GM20000 (cell line): ENCODE data around the gene KCNC1.

Source experiments
- DNase-seq: peaks from one replicate; pipeline ENCODE4 v3.0.0; 2012; ENCODE audit warnings: low spot score
- CTCF ChIP-seq: IDR thresholded peaks from 2 replicates; pipeline ENCODE4 v1.5.1; 2012; ENCODE audit warnings: mild to moderate bottlenecking, control low read depth; ENCODE audit errors: extremely low read depth, missing control alignments

KCNC1 gene

GRCh38 chr11:17702876-17703275 is 31.7 kb upstream of the KCNC1 start:
- no peak for TF ChIP-seq CTCF
- no peak for DNase-seq

GRCh38 chr11:17703951-17704350 is 30.6 kb upstream of the KCNC1 start:
- DNase-seq, result no peak

GRCh38 chr11:17707830-17708229 is 26.8 kb upstream of the KCNC1 start:
- no peak for DNase-seq
- no peak for TF ChIP-seq CTCF

More at GRCh38 chr11:17703951-17704350, 30.6 kb upstream of the KCNC1 start:
- no peak for TF ChIP-seq CTCF

- no peak for TF ChIP-seq CTCF
- DNase-seq, result no peak
Measured at GRCh38 chr11:17711836-17712235, 22.7 kb upstream of the KCNC1 start.

- DNase-seq, result no peak
- no peak for TF ChIP-seq CTCF
Measured at GRCh38 chr11:17713851-17714250, 20.7 kb upstream of the KCNC1 start.

- no peak for DNase-seq
- TF ChIP-seq CTCF, result no peak
Measured at GRCh38 chr11:17714356-17714854, 20.2 kb upstream of the KCNC1 start.

- DNase-seq, result no peak
- no peak for TF ChIP-seq CTCF
Measured at GRCh38 chr11:17714870-17715269, 19.7 kb upstream of the KCNC1 start.
